Measurements from ENCODE around the gene NHP2.

- TF ChIP-seq, protein P1, sequence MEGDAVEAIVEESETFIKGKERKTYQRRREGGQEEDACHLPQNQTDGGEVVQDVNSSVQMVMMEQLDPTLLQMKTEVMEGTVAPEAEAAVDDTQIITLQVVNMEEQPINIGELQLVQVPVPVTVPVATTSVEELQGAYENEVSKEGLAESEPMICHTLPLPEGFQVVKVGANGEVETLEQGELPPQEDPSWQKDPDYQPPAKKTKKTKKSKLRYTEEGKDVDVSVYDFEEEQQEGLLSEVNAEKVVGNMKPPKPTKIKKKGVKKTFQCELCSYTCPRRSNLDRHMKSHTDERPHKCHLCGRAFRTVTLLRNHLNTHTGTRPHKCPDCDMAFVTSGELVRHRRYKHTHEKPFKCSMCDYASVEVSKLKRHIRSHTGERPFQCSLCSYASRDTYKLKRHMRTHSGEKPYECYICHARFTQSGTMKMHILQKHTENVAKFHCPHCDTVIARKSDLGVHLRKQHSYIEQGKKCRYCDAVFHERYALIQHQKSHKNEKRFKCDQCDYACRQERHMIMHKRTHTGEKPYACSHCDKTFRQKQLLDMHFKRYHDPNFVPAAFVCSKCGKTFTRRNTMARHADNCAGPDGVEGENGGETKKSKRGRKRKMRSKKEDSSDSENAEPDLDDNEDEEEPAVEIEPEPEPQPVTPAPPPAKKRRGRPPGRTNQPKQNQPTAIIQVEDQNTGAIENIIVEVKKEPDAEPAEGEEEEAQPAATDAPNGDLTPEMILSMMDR (IDR thresholded peaks at IDR 0.05), result no peak
- TF ChIP-seq POLR2A (IDR thresholded peaks at IDR 0.05), result no peak
Measured at GRCh38 chr5:178187014-178187413, 33.3 kb upstream of the NHP2 start, which contains the start of gene GMCL2.

Data from Peyer's patch (tissue), 4 donors.